H9 (cell line): Measurements from ENCODE around the gene ZDHHC23. TPM values are rescaled to one million over a fixed set of nuclear protein-coding genes. Genes with fewer than 3 reads are reported as not detected.

ENCODE experiments used
- DNase-seq: peaks from one replicate; pipeline ENCODE4 v3.0.0-alpha.2; 2017
- H2AFZ ChIP-seq: one replicate; pipeline ENCODE4 v1.6.1; 2013; ENCODE audit warnings: mild to moderate bottlenecking, low read length, control low read depth, moderate library complexity
- H2AK5ac ChIP-seq: 2 replicates; pipeline ENCODE4 v1.6.1; 2013; ENCODE audit warnings: low read length, control low read depth, mixed read lengths; ENCODE audit not compliant: insufficient read length
- H2BK120ac ChIP-seq: one replicate; pipeline ENCODE4 v1.6.1; 2013; ENCODE audit warnings: low read depth, mild to moderate bottlenecking, low read length, control low read depth, inconsistent platforms; ENCODE audit not compliant: poor library complexity, severe bottlenecking
- H2BK12ac ChIP-seq: 2 replicates; pipeline ENCODE4 v1.6.1; 2013; ENCODE audit warnings: low read length, control low read depth, mixed read lengths, low read depth; ENCODE audit not compliant: insufficient read length
- H2BK15ac ChIP-seq: 2 replicates; pipeline ENCODE4 v1.6.1; 2013; ENCODE audit warnings: low read depth, low read length, control low read depth
- H2BK20ac ChIP-seq: one replicate; pipeline ENCODE4 v1.6.1; 2013; ENCODE audit warnings: low read depth, mild to moderate bottlenecking, low read length, control low read depth, inconsistent platforms; ENCODE audit not compliant: poor library complexity, severe bottlenecking
- H2BK5ac ChIP-seq: 2 replicates; pipeline ENCODE4 v1.6.1; 2013; ENCODE audit warnings: low read length, control low read depth, mixed read lengths; ENCODE audit not compliant: insufficient read length
- H3K14ac ChIP-seq: 2 replicates; pipeline ENCODE4 v1.6.1; 2013; ENCODE audit warnings: low read length, control low read depth; ENCODE audit not compliant: insufficient read depth
- H3K18ac ChIP-seq: 2 replicates; pipeline ENCODE4 v1.6.1; 2013; ENCODE audit warnings: low read depth, mild to moderate bottlenecking, mixed read lengths, low read length, control low read depth; ENCODE audit not compliant: insufficient read length
- H3K23ac ChIP-seq: 2 replicates; pipeline ENCODE4 v1.6.1; 2013; ENCODE audit warnings: low read length, control low read depth, mixed read lengths, low read depth; ENCODE audit not compliant: insufficient read length
- H3K23me2 ChIP-seq: 2 replicates; pipeline ENCODE4 v1.6.1; 2013; ENCODE audit warnings: low read depth, mild to moderate bottlenecking, mixed read lengths, low read length, control low read depth; ENCODE audit not compliant: insufficient read length, poor library complexity, severe bottlenecking
- H3K27ac ChIP-seq: 2 replicates; pipeline ENCODE4 v1.5.1; 2013; ENCODE audit warnings: low read length, control low read depth, mixed read lengths, low read depth; ENCODE audit not compliant: insufficient read length
- H3K27me3 ChIP-seq: 2 replicates; pipeline ENCODE4 v1.6.1; 2013; ENCODE audit warnings: low read length, control low read depth, inconsistent platforms; ENCODE audit not compliant: insufficient read depth
- H3K4ac ChIP-seq: 2 replicates; pipeline ENCODE4 v1.6.1; 2013; ENCODE audit warnings: low read depth, mild to moderate bottlenecking, control low read depth, inconsistent platforms, low read length, moderate library complexity
- H3K4me1 ChIP-seq: 2 replicates; pipeline ENCODE4 v1.6.1; 2013; ENCODE audit warnings: low read length, control low read depth, inconsistent platforms; ENCODE audit not compliant: insufficient read depth
- H3K4me2 ChIP-seq: 2 replicates; pipeline ENCODE4 v1.6.1; 2013; ENCODE audit warnings: low read length, control low read depth, mixed read lengths; ENCODE audit not compliant: insufficient read length, insufficient read depth
- H3K56ac ChIP-seq: 2 replicates; pipeline ENCODE4 v1.6.1; 2013; ENCODE audit warnings: low read depth, mild to moderate bottlenecking, mixed read lengths, low read length, control low read depth; ENCODE audit not compliant: insufficient read length
- H3K79me1 ChIP-seq: 2 replicates; pipeline ENCODE4 v1.6.1; 2013; ENCODE audit warnings: low read depth, mild to moderate bottlenecking, moderate library complexity, low read length, control low read depth, inconsistent platforms; ENCODE audit not compliant: insufficient read depth, poor library complexity, severe bottlenecking
- H3K79me2 ChIP-seq: 2 replicates; pipeline ENCODE4 v1.6.1; 2013; ENCODE audit warnings: low read length, control low read depth, inconsistent platforms; ENCODE audit not compliant: insufficient read depth
- H3K9ac ChIP-seq: 2 replicates; pipeline ENCODE4 v1.6.1; 2013; ENCODE audit warnings: low read length, control low read depth, mixed read lengths; ENCODE audit not compliant: insufficient read length; ENCODE audit errors: extremely low read depth
- H3K9me3 ChIP-seq: one replicate; pipeline ENCODE4 v1.6.1; 2013; ENCODE audit warnings: low read depth, low read length, inconsistent platforms; ENCODE audit not compliant: control insufficient read depth
- H3T11ph ChIP-seq: one replicate; pipeline ENCODE4 v1.6.1; 2013; ENCODE audit warnings: mild to moderate bottlenecking, low read length, control low read depth, inconsistent platforms
- H4K20me1 ChIP-seq: one replicate; pipeline ENCODE4 v1.6.1; 2013; ENCODE audit not compliant: control insufficient read depth, insufficient read length, insufficient read depth
- H4K5ac ChIP-seq: 2 replicates; pipeline ENCODE4 v1.6.1; 2013; ENCODE audit warnings: low read depth, mild to moderate bottlenecking, mixed read lengths, low read length, control low read depth; ENCODE audit not compliant: insufficient read length
- H4K8ac ChIP-seq: replicated peaks from 2 replicates; pipeline ENCODE4 v1.6.1; 2013; ENCODE audit warnings: low read length, control low read depth, mixed read lengths, low read depth; ENCODE audit not compliant: insufficient read length
- H4K91ac ChIP-seq: 2 replicates; pipeline ENCODE4 v1.6.1; 2013; ENCODE audit warnings: low read depth, mild to moderate bottlenecking, moderate library complexity, mixed read lengths, low read length, control low read depth; ENCODE audit not compliant: insufficient read length
- H3K27ac Mint-ChIP-seq, 3 experiments: 2 replicates in 2 of 3; 3 replicates in 1 of 3; pipeline ENCODE4 v1.8.0; 2020 to 2021; ENCODE audit warnings: mixed read lengths in 3 of 3, mild to moderate bottlenecking in 1 of 3, moderate library complexity in 1 of 3
- H3K27me3 Mint-ChIP-seq: 2 replicates; pipeline ENCODE4 v1.8.0; 2021; ENCODE audit warnings: low read depth, mild to moderate bottlenecking, moderate library complexity, mixed read lengths
- H3K36me3 Mint-ChIP-seq, 3 experiments: 2 replicates in 2 of 3; 3 replicates in 1 of 3; pipeline ENCODE4 v1.8.0; 2020 to 2021; ENCODE audit warnings: low read depth in 3 of 3, mixed read lengths in 3 of 3; ENCODE audit not compliant: insufficient read depth in 1 of 3
- H3K4me1 Mint-ChIP-seq, 2 experiments: 2 replicates each; pipeline ENCODE4 v1.8.0; 2020; ENCODE audit warnings: mixed read lengths in 2 of 2
- H3K4me3 Mint-ChIP-seq, 2 experiments: 2 replicates in 1 of 2; 3 replicates in 1 of 2; pipeline ENCODE4 v1.8.0; 2020 to 2021; ENCODE audit warnings: mild to moderate bottlenecking in 2 of 2, mixed read lengths in 2 of 2, moderate library complexity in 1 of 2
- H3K9me3 Mint-ChIP-seq, 2 experiments: 2 replicates in 1 of 2; 3 replicates in 1 of 2; pipeline ENCODE4 v1.8.0; 2020; ENCODE audit warnings: mild to moderate bottlenecking in 2 of 2, mixed read lengths in 2 of 2, moderate library complexity in 1 of 2
- WGBS: extraction: QIAGEN DNeasy Blood & Tissue Kit; methylation state at CpG from one replicate; pipeline ENCODE4 v1.1.7; 2013; ENCODE audit warnings: missing lambda C conversion rate, low lambda C conversion rate, mixed read lengths; ENCODE audit not compliant: insufficient read length; ENCODE audit errors: extremely low coverage; 5-methylcytosine and 5-hydroxymethylcytosine counted together
- total RNA-seq: library from RNA; stranded (reverse); gene quantifications from 2 replicates; pipeline ENCODE4 v1.2.1, GENCODE V29; 2021
- TF ChIP-seq, protein P1 (sequence below): fragments of 200-600 bp; sonication (generic); conservative IDR thresholded peaks from 3 replicates; pipeline ENCODE4 v1.8.0; 2021; ENCODE audit warnings: antibody characterized with exemption, mild to moderate bottlenecking

ZDHHC23 gene
- total RNA-seq, 1 experiment from 2014 or later, result 25.2 TPM

DNA sequence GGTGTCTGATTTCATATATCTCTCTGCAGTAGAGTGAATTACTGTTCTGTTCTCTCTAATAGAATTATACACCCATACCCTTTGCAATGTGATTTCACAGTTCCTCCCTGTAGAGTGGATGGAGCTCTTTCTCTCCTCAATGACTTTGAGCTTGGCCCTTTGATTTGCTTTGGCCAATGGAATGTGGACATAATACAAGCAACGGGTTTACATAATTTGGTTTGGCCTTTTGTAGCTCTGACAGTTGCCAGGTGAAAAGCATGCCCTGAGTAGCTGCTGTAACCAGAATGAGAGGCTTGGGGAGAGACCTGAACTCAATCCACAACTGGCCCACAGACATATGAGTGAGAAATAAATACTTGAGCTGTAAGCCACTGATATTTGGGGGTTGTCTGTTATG lies 32.1 kb downstream of the ZDHHC23 start:
- DNase-seq, result no peak
- H2BK15ac ChIP-seq, result no peak overlapping the region
- H3K9ac ChIP-seq, result no peak overlapping the region
- no peak overlapping the region for H2AK5ac ChIP-seq
- WGBS, result no CpG with 5 or more reads among the region's 1 CpG
- no peak overlapping the region for H2BK20ac ChIP-seq
- no peaks in the 10 kb centered on the region for H3K4me1 ChIP-seq
- no peaks in the 10 kb centered on the region for H3K9me3 ChIP-seq
- H3K18ac ChIP-seq, result no peak overlapping the region
- H3K36me3 Mint-ChIP-seq, result peaks cover 0 to under 1% (median 0%) of the 10 kb centered on the region in 3 experiments; a peak in 1 of 7 replicates
- H3K27me3 Mint-ChIP-seq, result no peaks in the 10 kb centered on the region; the same call in 1 of the 2 replicates
- H3K27ac Mint-ChIP-seq, result no peak overlapping the region
- H3K23ac ChIP-seq, result no peak overlapping the region
- no peak overlapping the region for H3K4me3 Mint-ChIP-seq
- no peak overlapping the region for H2BK12ac ChIP-seq
- H3K27ac ChIP-seq, result no peak overlapping the region
- no peak overlapping the region for H3K56ac ChIP-seq
- no peaks in the 10 kb centered on the region; the same call in 1 of the 2 replicates for H3K27me3 ChIP-seq
- H4K5ac ChIP-seq, result no peak overlapping the region
- H3K79me1 ChIP-seq, result no peaks in the 10 kb centered on the region
- H3K4me1 Mint-ChIP-seq, result no peaks in the 10 kb centered on the region
- no peak overlapping the region for H4K8ac ChIP-seq
- TF ChIP-seq, protein P1, sequence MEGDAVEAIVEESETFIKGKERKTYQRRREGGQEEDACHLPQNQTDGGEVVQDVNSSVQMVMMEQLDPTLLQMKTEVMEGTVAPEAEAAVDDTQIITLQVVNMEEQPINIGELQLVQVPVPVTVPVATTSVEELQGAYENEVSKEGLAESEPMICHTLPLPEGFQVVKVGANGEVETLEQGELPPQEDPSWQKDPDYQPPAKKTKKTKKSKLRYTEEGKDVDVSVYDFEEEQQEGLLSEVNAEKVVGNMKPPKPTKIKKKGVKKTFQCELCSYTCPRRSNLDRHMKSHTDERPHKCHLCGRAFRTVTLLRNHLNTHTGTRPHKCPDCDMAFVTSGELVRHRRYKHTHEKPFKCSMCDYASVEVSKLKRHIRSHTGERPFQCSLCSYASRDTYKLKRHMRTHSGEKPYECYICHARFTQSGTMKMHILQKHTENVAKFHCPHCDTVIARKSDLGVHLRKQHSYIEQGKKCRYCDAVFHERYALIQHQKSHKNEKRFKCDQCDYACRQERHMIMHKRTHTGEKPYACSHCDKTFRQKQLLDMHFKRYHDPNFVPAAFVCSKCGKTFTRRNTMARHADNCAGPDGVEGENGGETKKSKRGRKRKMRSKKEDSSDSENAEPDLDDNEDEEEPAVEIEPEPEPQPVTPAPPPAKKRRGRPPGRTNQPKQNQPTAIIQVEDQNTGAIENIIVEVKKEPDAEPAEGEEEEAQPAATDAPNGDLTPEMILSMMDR, result no peak
- H3T11ph ChIP-seq, result no peak overlapping the region
- H2AFZ ChIP-seq, result no peak overlapping the region
- no peaks in the 10 kb centered on the region for H3K79me2 ChIP-seq
- no peak overlapping the region for H2BK5ac ChIP-seq
- H3K4me2 ChIP-seq, result no peak overlapping the region
- no peak overlapping the region for H3K14ac ChIP-seq
- no peaks in the 10 kb centered on the region for H3K23me2 ChIP-seq
- no peak overlapping the region for H2BK120ac ChIP-seq
- no peaks in the 10 kb centered on the region for H4K20me1 ChIP-seq
- no peaks in the 10 kb centered on the region for H3K9me3 Mint-ChIP-seq
- H4K91ac ChIP-seq, result no peak overlapping the region
- H3K4ac ChIP-seq, result no peak overlapping the region
